ENCODE data around the gene SDF4.

DNA sequence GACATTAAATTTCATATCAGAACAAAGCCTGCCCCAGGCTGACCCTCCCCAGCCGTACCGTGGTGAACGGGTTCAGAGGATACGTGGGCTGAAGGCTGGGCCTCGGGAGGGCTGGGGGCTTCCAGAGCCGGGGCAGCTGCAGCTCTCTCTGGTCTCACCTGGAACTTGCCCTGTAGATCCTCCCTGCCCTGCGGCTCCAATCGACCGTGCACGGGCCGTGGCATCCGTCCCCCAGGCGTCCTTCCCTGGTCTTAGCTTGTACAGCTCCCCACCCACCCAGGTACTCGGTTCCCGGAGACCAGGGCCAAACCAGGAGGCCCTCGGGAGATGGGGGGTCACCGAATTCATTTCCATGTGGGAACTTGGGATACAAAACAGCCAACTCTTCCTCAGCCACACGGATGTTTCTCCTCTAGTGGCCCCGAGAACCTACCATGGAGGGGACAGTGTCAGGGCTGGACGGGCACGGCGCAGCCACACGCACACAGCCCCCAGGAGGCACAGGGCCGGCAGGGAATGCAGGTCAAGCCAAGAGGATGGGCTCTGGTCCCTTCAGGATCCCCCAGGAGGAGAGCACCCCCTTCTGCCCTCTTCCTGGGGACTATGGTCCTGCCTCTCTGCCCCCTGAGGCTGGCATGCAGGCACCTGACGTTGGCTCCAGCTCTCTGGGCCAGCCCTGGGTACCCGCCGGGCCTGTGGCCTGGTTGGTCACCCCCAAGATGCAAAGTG, 3.4 kb upstream of the SDF4 start:
- TF ChIP-seq CTCF (conservative IDR thresholded peaks at IDR 0.05) = no peak
- TF ChIP-seq EZH2 (IDR thresholded peaks at IDR 0.05; ENCODE audit: low read depth) = no peak
